SK-N-SH treated with all-trans-retinoic acid at 6 μM for 48 hours (cell line): Measurements from ENCODE around the gene RLN1.

Experiments used
- ATAC-seq: fragments of 200-7000 bp; cut with Tn5 transposase; 3 replicates; pipeline ENCODE4 v1.9.1; 2020; ENCODE audit warnings: mild to moderate bottlenecking, moderate library complexity
- ARNTL ChIP-seq: fragments of 450-650 bp; formaldehyde crosslinking; IDR thresholded peaks from 2 replicates; pipeline ENCODE4 v1.5.0; 2020; ENCODE audit warnings: low read depth, mild to moderate bottlenecking, moderate library complexity, borderline replicate concordance
- BACH2 ChIP-seq: fragments of 250-450 bp; sonication (Bioruptor Pico); IDR thresholded peaks from 2 replicates; pipeline ENCODE4 v1.9.0; 2021; ENCODE audit warnings: mild to moderate bottlenecking, borderline replicate concordance
- CSDC2 ChIP-seq: fragments of 250-450 bp; sonication (Bioruptor Pico); IDR thresholded peaks from 2 replicates; pipeline ENCODE4 v1.5.0; 2020; ENCODE audit warnings: mild to moderate bottlenecking, moderate library complexity
- ESRRG ChIP-seq: fragments of 250-450 bp; sonication (Bioruptor Pico); IDR thresholded peaks from 2 replicates; pipeline ENCODE4 v1.6.1; 2021; ENCODE audit warnings: mild to moderate bottlenecking
- GLIS3 ChIP-seq: fragments of 250-450 bp; sonication (Bioruptor Pico); IDR thresholded peaks from 2 replicates; pipeline ENCODE4 v1.5.0; 2020; ENCODE audit warnings: mild to moderate bottlenecking, moderate library complexity
- RARB ChIP-seq: fragments of 250-450 bp; sonication (Bioruptor Pico); IDR thresholded peaks from 2 replicates; pipeline ENCODE4 v1.8.0; 2021; ENCODE audit warnings: mild to moderate bottlenecking, moderate library complexity
- TOX ChIP-seq: fragments of 250-450 bp; sonication (Bioruptor Pico); IDR thresholded peaks from 2 replicates; pipeline ENCODE4 v1.8.0; 2021; ENCODE audit warnings: mild to moderate bottlenecking, moderate library complexity, borderline replicate concordance
- ZFP3 ChIP-seq: fragments of 250-450 bp; sonication (Bioruptor Pico); IDR thresholded peaks from 2 replicates; pipeline ENCODE4 v1.5.0; 2020; ENCODE audit warnings: mild to moderate bottlenecking, moderate library complexity
- ZFP30 ChIP-seq: fragments of 450-650 bp; formaldehyde crosslinking; IDR thresholded peaks from 2 replicates; pipeline ENCODE4 v1.5.0; 2022; ENCODE audit warnings: mild to moderate bottlenecking, moderate library complexity
- ZNF565 ChIP-seq: fragments of 450-650 bp; formaldehyde crosslinking; conservative IDR thresholded peaks from 2 replicates; pipeline ENCODE4 v1.5.0; 2020; ENCODE audit warnings: low read depth, mild to moderate bottlenecking, moderate library complexity
- ZNF8 ChIP-seq: fragments of 450-650 bp; formaldehyde crosslinking; IDR thresholded peaks from 2 replicates; pipeline ENCODE4 v1.5.0; 2020; ENCODE audit warnings: mild to moderate bottlenecking, moderate library complexity
- TF ChIP-seq, protein P1 (sequence below): fragments of 250-450 bp; sonication (Bioruptor Pico); IDR thresholded peaks from 2 replicates; pipeline ENCODE4 v1.5.1; 2021; ENCODE audit warnings: mild to moderate bottlenecking, moderate library complexity
- TF ChIP-seq, protein P2 (sequence below): fragments of 250-450 bp; sonication (Bioruptor Pico); IDR thresholded peaks from 2 replicates; pipeline ENCODE4 v1.8.0; 2021; ENCODE audit warnings: low read depth, mild to moderate bottlenecking, moderate library complexity, borderline replicate concordance
- TF ChIP-seq, protein P3 (sequence below): fragments of 250-450 bp; sonication (Bioruptor Pico); IDR thresholded peaks from 2 replicates; pipeline ENCODE4 v1.5.1; 2020; ENCODE audit warnings: low read depth, mild to moderate bottlenecking, moderate library complexity
- TF ChIP-seq, protein P4 (sequence below): fragments of 250-450 bp; sonication (Bioruptor Pico); IDR thresholded peaks from 2 replicates; pipeline ENCODE4 v1.5.0; 2020; ENCODE audit warnings: mild to moderate bottlenecking, moderate library complexity

RLN1 gene

GRCh38 chr9:5384436-5384835, 44.8 kb upstream of the RLN1 start:
- TF ChIP-seq ZFP30 (CRISPR knock-in tag) = no peak
- TF ChIP-seq ARNTL (CRISPR knock-in tag) = no peak
- TF ChIP-seq ZFP3 (CRISPR knock-in tag) = no peak
- TF ChIP-seq ZNF8 = no peak
- no peak for TF ChIP-seq TOX (CRISPR knock-in tag)
- no peak for TF ChIP-seq CSDC2
- no peak for ATAC-seq

DNA sequence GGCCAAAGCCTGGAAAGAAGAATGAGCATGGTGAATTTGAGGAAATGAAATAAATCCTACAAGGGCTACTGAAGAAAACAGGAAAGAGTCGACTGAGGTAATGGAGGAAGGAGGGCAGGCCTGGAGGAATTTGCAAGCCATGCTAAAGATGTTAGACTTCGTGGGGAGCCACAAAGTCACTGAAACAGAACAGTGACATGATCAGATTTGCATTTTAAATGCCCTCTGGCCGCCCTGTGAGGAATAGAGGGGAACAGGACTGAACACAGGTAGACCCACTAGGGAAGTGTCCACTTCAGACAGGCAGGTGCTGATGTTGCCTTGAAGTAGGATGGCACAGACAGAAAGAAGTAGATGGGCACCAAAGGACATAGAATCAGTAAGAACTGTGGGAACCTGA, 42.8 kb upstream of the RLN1 start:
- TF ChIP-seq BACH2 (CRISPR knock-in tag) (no peak), RARB (CRISPR knock-in tag) (no peak)
- TF ChIP-seq, protein P1, sequence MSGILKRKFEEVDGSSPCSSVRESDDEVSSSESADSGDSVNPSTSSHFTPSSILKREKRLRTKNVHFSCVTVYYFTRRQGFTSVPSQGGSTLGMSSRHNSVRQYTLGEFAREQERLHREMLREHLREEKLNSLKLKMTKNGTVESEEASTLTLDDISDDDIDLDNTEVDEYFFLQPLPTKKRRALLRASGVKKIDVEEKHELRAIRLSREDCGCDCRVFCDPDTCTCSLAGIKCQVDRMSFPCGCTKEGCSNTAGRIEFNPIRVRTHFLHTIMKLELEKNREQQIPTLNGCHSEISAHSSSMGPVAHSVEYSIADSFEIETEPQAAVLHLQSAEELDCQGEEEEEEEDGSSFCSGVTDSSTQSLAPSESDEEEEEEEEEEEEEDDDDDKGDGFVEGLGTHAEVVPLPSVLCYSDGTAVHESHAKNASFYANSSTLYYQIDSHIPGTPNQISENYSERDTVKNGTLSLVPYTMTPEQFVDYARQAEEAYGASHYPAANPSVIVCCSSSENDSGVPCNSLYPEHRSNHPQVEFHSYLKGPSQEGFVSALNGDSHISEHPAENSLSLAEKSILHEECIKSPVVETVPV (CRISPR knock-in tag) = no peak
- TF ChIP-seq, protein P2, sequence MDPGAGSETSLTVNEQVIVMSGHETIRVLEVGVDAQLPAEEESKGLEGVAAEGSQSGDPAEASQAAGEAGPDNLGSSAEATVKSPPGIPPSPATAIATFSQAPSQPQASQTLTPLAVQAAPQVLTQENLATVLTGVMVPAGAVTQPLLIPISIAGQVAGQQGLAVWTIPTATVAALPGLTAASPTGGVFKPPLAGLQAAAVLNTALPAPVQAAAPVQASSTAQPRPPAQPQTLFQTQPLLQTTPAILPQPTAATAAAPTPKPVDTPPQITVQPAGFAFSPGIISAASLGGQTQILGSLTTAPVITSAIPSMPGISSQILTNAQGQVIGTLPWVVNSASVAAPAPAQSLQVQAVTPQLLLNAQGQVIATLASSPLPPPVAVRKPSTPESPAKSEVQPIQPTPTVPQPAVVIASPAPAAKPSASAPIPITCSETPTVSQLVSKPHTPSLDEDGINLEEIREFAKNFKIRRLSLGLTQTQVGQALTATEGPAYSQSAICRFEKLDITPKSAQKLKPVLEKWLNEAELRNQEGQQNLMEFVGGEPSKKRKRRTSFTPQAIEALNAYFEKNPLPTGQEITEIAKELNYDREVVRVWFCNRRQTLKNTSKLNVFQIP (CRISPR knock-in tag) = no peak
- ATAC-seq = no peak

DNA sequence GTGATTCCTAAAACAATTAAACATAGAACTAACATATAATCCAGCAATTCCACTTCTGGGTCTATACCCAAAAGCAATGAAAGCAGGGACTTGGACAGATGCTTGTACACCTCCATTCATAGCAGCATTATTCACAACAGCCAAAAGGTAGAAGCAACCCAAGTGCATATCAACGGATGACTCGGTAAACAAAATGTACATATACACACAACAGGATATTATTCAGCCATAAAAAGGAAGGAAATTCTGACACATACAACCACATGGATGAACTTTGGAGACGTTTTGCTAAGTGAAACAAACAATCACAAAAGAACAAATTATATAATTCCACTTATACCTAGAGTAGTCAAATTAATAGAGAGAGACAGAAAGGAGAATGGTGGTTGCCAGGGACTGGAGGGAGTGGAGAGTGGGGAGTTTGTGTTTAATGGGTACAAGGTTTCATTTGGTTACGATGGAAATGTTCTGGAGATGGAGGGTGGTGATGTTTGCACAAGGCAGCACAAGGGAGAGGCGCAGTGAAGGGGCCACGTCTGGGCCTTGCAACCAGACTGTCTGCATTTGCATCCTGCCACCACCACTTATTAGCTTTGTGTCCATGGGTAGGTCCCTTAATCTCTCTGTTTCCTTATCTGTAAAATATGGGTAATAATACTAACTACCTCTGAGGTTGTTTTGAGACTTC, 36.3 kb upstream of the RLN1 start:
- no peak for ATAC-seq
- TF ChIP-seq ZNF565 (CRISPR knock-in tag) (no peak), BACH2 (CRISPR knock-in tag) (no peak), ZFP3 (CRISPR knock-in tag) (no peak), TOX (CRISPR knock-in tag) (no peak), ESRRG (CRISPR knock-in tag) (no peak)
- TF ChIP-seq, protein P3, sequence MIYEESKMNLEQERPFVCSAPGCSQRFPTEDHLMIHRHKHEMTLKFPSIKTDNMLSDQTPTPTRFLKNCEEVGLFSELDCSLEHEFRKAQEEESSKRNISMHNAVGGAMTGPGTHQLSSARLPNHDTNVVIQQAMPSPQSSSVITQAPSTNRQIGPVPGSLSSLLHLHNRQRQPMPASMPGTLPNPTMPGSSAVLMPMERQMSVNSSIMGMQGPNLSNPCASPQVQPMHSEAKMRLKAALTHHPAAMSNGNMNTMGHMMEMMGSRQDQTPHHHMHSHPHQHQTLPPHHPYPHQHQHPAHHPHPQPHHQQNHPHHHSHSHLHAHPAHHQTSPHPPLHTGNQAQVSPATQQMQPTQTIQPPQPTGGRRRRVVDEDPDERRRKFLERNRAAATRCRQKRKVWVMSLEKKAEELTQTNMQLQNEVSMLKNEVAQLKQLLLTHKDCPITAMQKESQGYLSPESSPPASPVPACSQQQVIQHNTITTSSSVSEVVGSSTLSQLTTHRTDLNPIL (CRISPR knock-in tag) = no peak
- TF ChIP-seq, protein P1 (CRISPR knock-in tag) = no peak
- TF ChIP-seq, protein P2 (CRISPR knock-in tag) = no peak

- TF ChIP-seq CSDC2 (no peak), GLIS3 (CRISPR knock-in tag) (no peak), RARB (CRISPR knock-in tag) (no peak), BACH2 (CRISPR knock-in tag) (no peak), TOX (CRISPR knock-in tag) (no peak)
- TF ChIP-seq, protein P4, sequence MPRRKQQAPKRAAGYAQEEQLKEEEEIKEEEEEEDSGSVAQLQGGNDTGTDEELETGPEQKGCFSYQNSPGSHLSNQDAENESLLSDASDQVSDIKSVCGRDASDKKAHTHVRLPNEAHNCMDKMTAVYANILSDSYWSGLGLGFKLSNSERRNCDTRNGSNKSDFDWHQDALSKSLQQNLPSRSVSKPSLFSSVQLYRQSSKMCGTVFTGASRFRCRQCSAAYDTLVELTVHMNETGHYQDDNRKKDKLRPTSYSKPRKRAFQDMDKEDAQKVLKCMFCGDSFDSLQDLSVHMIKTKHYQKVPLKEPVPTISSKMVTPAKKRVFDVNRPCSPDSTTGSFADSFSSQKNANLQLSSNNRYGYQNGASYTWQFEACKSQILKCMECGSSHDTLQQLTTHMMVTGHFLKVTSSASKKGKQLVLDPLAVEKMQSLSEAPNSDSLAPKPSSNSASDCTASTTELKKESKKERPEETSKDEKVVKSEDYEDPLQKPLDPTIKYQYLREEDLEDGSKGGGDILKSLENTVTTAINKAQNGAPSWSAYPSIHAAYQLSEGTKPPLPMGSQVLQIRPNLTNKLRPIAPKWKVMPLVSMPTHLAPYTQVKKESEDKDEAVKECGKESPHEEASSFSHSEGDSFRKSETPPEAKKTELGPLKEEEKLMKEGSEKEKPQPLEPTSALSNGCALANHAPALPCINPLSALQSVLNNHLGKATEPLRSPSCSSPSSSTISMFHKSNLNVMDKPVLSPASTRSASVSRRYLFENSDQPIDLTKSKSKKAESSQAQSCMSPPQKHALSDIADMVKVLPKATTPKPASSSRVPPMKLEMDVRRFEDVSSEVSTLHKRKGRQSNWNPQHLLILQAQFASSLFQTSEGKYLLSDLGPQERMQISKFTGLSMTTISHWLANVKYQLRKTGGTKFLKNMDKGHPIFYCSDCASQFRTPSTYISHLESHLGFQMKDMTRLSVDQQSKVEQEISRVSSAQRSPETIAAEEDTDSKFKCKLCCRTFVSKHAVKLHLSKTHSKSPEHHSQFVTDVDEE (CRISPR knock-in tag) = no peak
- no peak for ATAC-seq
Measured at GRCh38 chr9:5375091-5375490, 35.4 kb upstream of the RLN1 start.
